GM23248 (cell line): ENCODE data around the gene OR5B12. TPM values are rescaled to one million over a fixed set of nuclear protein-coding genes. Genes with fewer than 3 reads are reported as not detected.
"Not testable (repeated sequence)": the region's sequence is repeated elsewhere in the genome, so short reads cannot be mapped to it uniquely, and the experiment has no call there.

Experiments used
- DNase-seq: peaks from one replicate; pipeline ENCODE4 v3.0.0-alpha.2; 2015
- H2AFZ ChIP-seq: fragments of 200-600 bp; sonication (generic); 2 replicates; pipeline ENCODE4 v1.6.1; 2016; ENCODE audit warnings: antibody characterized with exemption
- H3F3A ChIP-seq: fragments of 200-600 bp; sonication (generic); 2 replicates; pipeline ENCODE4 v1.6.1; 2016; ENCODE audit warnings: mild to moderate bottlenecking, antibody characterized with exemption, mixed run types; ENCODE audit not compliant: insufficient read depth
- H3K27ac ChIP-seq: fragments of 200-600 bp; sonication (generic); 2 replicates; pipeline ENCODE4 v1.5.1; 2016; ENCODE audit warnings: mild to moderate bottlenecking
- H3K27me3 ChIP-seq: fragments of 200-600 bp; sonication (generic); replicated peaks from 2 replicates; pipeline ENCODE4 v1.6.1; 2016; ENCODE audit warnings: mild to moderate bottlenecking; ENCODE audit not compliant: insufficient read depth
- H3K36me3 ChIP-seq: fragments of 200-600 bp; sonication (generic); 2 replicates; pipeline ENCODE4 v1.6.1; 2016; ENCODE audit warnings: low read depth, mild to moderate bottlenecking
- H3K4me1 ChIP-seq: fragments of 200-600 bp; sonication (generic); 2 replicates; pipeline ENCODE4 v1.6.1; 2016; ENCODE audit warnings: mild to moderate bottlenecking; ENCODE audit not compliant: insufficient read depth
- H3K4me2 ChIP-seq: fragments of 200-600 bp; sonication (generic); one replicate; pipeline ENCODE4 v1.6.1; 2016; ENCODE audit warnings: mild to moderate bottlenecking; ENCODE audit not compliant: unreplicated experiment
- H3K4me3 ChIP-seq: fragments of 200-600 bp; sonication (generic); 2 replicates; pipeline ENCODE4 v1.5.1; 2016; ENCODE audit warnings: mild to moderate bottlenecking
- H3K79me2 ChIP-seq: fragments of 200-600 bp; sonication (generic); 2 replicates; pipeline ENCODE4 v1.6.1; 2016; ENCODE audit warnings: mild to moderate bottlenecking; ENCODE audit not compliant: insufficient read depth
- H3K9ac ChIP-seq: fragments of 200-600 bp; sonication (generic); 2 replicates; pipeline ENCODE4 v1.6.1; 2016; ENCODE audit warnings: mild to moderate bottlenecking
- H3K9me2 ChIP-seq: fragments of 200-600 bp; sonication (generic); 2 replicates; pipeline ENCODE4 v1.6.1; 2016; ENCODE audit warnings: mixed run types, mild to moderate bottlenecking, moderate library complexity; ENCODE audit not compliant: insufficient read depth
- H3K9me3 ChIP-seq: fragments of 200-600 bp; sonication (generic); one replicate; pipeline ENCODE4 v1.6.1; 2017; ENCODE audit warnings: low read depth
- H4K20me1 ChIP-seq: fragments of 200-600 bp; sonication (generic); 2 replicates; pipeline ENCODE4 v1.6.0; 2016; ENCODE audit not compliant: insufficient read depth
- EZH2 ChIP-seq: fragments of 200-600 bp; sonication (generic); IDR thresholded peaks from 2 replicates; pipeline ENCODE4 v1.6.1; 2018; ENCODE audit warnings: antibody characterized with exemption, mild to moderate bottlenecking; ENCODE audit not compliant: insufficient read depth, poor library complexity, severe bottlenecking
- EZH2phosphoT487 ChIP-seq: fragments of 200-600 bp; sonication (generic); IDR thresholded peaks from 2 replicates; pipeline ENCODE4 v1.6.1; 2018; ENCODE audit warnings: antibody characterized with exemption, moderate library complexity, mild to moderate bottlenecking, low read depth; ENCODE audit not compliant: insufficient read depth
- WGBS, 2 experiments: methylation state at CpG; one replicate each; pipeline ENCODE4 v1.1.6; 2015 to 2017; ENCODE audit warnings: low lambda C conversion rate in 2 of 2, low coverage in 1 of 2; ENCODE audit errors: missing lambda C conversion rate in 2 of 2; 5-methylcytosine and 5-hydroxymethylcytosine counted together
- in situ Hi-C: fragments of 300-500 bp; cut with MboI; formaldehyde crosslinking; loops from 2 replicates; pipeline ENCODE4 v1.15.0; 2020
- polyA plus RNA-seq: library from polyadenylated mRNA; unstranded; fragments of >200 nt; fragmentation: Nextera tagmentation; extraction: Ambion mirVana; gene quantifications from 2 replicates; pipeline ENCODE4 v1.2.1, GENCODE V29; 2016
- total RNA-seq: library from RNA; depleted of rRNA; stranded (reverse); fragments of >200 nt; shearing (Covaris generic); gene quantifications from 2 replicates; pipeline ENCODE4 v1.2.3, GENCODE V29; 2014

OR5B12 gene
- total and polyA plus RNA-seq, 2 experiments from 2014 or later, result not detected

GRCh38 chr11:58428021-58428420 is 14.0 kb downstream of the OR5B12 start, which contains the start of gene OR5B2:
Gene OR5B2 (minus strand): TSS chr11:58428121. CDS start chr11:58423261, 4,860 bp downstream.
- in situ Hi-C loops, result no loop called here
- no peak within 1 kb of the TSS for H3K4me3 ChIP-seq
- H3K27me3 ChIP-seq, result no peaks in the 10 kb centered on the region
- no peak within 1 kb of the TSS for H3K9ac ChIP-seq
- H3K4me2 ChIP-seq, result no peak within 1 kb of the TSS
- no peak for TF ChIP-seq EZH2
- TF ChIP-seq EZH2phosphoT487, result no peak
- H3K27ac ChIP-seq, result no peak within 1 kb of the TSS
- DNase-seq, result no peak
- H3K9me2 ChIP-seq, result no peaks in the 10 kb centered on the region
- H3K9me3 ChIP-seq, result no peaks in the 10 kb centered on the region
- H3F3A ChIP-seq, result no peaks in the 10 kb centered on the region
- no peaks in the 10 kb centered on the region for H3K36me3 ChIP-seq
- H3K4me1 ChIP-seq, result no peaks in the 10 kb centered on the region
- H4K20me1 ChIP-seq, result no peaks in the 10 kb centered on the region
- WGBS, 2 experiments, result 26 to 43% methylated on average over 3 of the region's 3 CpGs
- H2AFZ ChIP-seq, result peak within 1 kb of the TSS; percentile 35; the same call in 1 of the 2 replicates
- no peaks in the 10 kb centered on the region for H3K79me2 ChIP-seq

- H2AFZ ChIP-seq, result no peak within 1 kb of the TSS
- no peaks in the 10 kb centered on the region for H4K20me1 ChIP-seq
- H3K27me3 ChIP-seq, result no peaks in the 10 kb centered on the region
- TF ChIP-seq EZH2, result no peak
- TF ChIP-seq EZH2phosphoT487, result no peak
- no peaks in the 10 kb centered on the region for H3K79me2 ChIP-seq
- peaks cover 5% of the 10 kb centered on the region for H3K9me3 ChIP-seq
- no peaks in the 10 kb centered on the region for H3F3A ChIP-seq
- H3K9ac ChIP-seq, result no peak within 1 kb of the TSS
- H3K9me2 ChIP-seq, result no peaks in the 10 kb centered on the region
- no peak within 1 kb of the TSS for H3K27ac ChIP-seq
- H3K4me3 ChIP-seq, result no peak within 1 kb of the TSS
- DNase-seq, result no peak
- WGBS, 2 experiments, result 7 to 9% methylated on average over 1 of the region's 1 CpG
- in situ Hi-C loops, result no loop called here
- H3K36me3 ChIP-seq, result no peaks in the 10 kb centered on the region
- no peak within 1 kb of the TSS for H3K4me2 ChIP-seq
- no peaks in the 10 kb centered on the region for H3K4me1 ChIP-seq
Observed at GRCh38 chr11:58406774-58407173, 35.3 kb downstream of the OR5B12 start, which contains the start of gene OR5B3. Gene OR5B3 (minus strand): TSS chr11:58406874. CDS start chr11:58403409, 3,465 bp downstream.

- DNase-seq, H3K27me3 ChIP-seq, H3K9ac ChIP-seq, in situ Hi-C loops, H3K9me3 ChIP-seq, H3K27ac ChIP-seq, H4K20me1 ChIP-seq, H3K79me2 ChIP-seq, H3K4me3 ChIP-seq, H2AFZ ChIP-seq, H3K9me2 ChIP-seq, H3K4me2 ChIP-seq, H3K36me3 ChIP-seq: not testable (repeated sequence)
- Histone ChIP-seq H3K4me1 (peaks cover 16% of the 10 kb centered on the region), H3F3A (peaks cover 12% of the 10 kb centered on the region)
- WGBS, 2 experiments, result 67% methylated on average over 1 of the region's 2 CpGs; no CpG with 5 or more reads in 1 of the 2 experiments
Observed at GRCh38 chr11:58399622-58400021, 42.4 kb downstream of the OR5B12 start.

- Histone ChIP-seq H3K36me3 (no peaks in the 10 kb centered on the region), H3K79me2 (no peaks in the 10 kb centered on the region), H3K4me2 (peak overlapping the region; percentile 10), H3K9ac (no peak overlapping the region), H3K9me3 (no peaks in the 10 kb centered on the region), H3K4me1 (peaks cover 52% of the 10 kb centered on the region), H3K27ac (no peak overlapping the region), H3K4me3 (no peak overlapping the region), H2AFZ (no peak overlapping the region), H3K9me2 (no peaks in the 10 kb centered on the region), H3F3A (peaks cover 47% of the 10 kb centered on the region), H3K27me3 (no peaks in the 10 kb centered on the region), H4K20me1 (no peaks in the 10 kb centered on the region)
- no peak for TF ChIP-seq EZH2
- TF ChIP-seq EZH2phosphoT487, result no peak
- 52 to 53% methylated on average over 2 of the region's 2 CpGs for WGBS, 2 experiments
- in situ Hi-C loops, result no loop called here
- peak; percentile 40 for DNase-seq
Observed at GRCh38 chr11:58395581-58395980, 46.5 kb downstream of the OR5B12 start.

GRCh38 chr11:58394195-58394594 is 47.8 kb downstream of the OR5B12 start:
- H3K27ac ChIP-seq, result peak overlapping the region; percentile 72
- no peaks in the 10 kb centered on the region for H4K20me1 ChIP-seq
- H3K4me3 ChIP-seq, result peak overlapping the region; percentile 22; the same call in 1 of the 2 replicates

More at GRCh38 chr11:58394195-58394594, 47.8 kb downstream of the OR5B12 start:
- peak overlapping the region; percentile 48 for H3K4me2 ChIP-seq
- no peaks in the 10 kb centered on the region for H3K36me3 ChIP-seq
- H3K9me2 ChIP-seq, result no peaks in the 10 kb centered on the region
- TF ChIP-seq EZH2 (no peak), EZH2phosphoT487 (no peak)
- DNase-seq, result peak; percentile 90
- H3K9me3 ChIP-seq, result no peaks in the 10 kb centered on the region
- in situ Hi-C loops, result no loop called here
- no peak overlapping the region; the same call in 1 of the 2 replicates for H3K9ac ChIP-seq
- peaks cover 52% of the 10 kb centered on the region for H3K4me1 ChIP-seq
- no peak overlapping the region for H2AFZ ChIP-seq
- no peaks in the 10 kb centered on the region for H3K79me2 ChIP-seq
- H3F3A ChIP-seq, result peaks cover 47% of the 10 kb centered on the region
- no peaks in the 10 kb centered on the region for H3K27me3 ChIP-seq
